GM23338 (cell line): ENCODE results near the gene NDUFA9. TPM values are rescaled to one million over a fixed set of nuclear protein-coding genes. Genes with fewer than 3 reads are reported as not detected.
A peak's percentile ranks its signal among the peaks of the same experiment; 100 is the strongest.

Experiments used
- ATAC-seq: fragments of 200-7000 bp; cut with Tn5 transposase; 3 replicates; pipeline ENCODE4 v1.9.1; 2020
- DNase-seq: peaks from one replicate; pipeline ENCODE4 v3.0.0-alpha.2; 2015; ENCODE audit warnings: low spot score
- H2AFZ ChIP-seq: fragments of 200-600 bp; sonication (generic); 2 replicates; pipeline ENCODE4 v1.8.0; 2016; ENCODE audit warnings: antibody characterized with exemption, mild to moderate bottlenecking, moderate library complexity
- H3F3A ChIP-seq: fragments of 200-600 bp; sonication (generic); replicated peaks from 2 replicates; pipeline ENCODE4 v1.8.0; 2017; ENCODE audit warnings: antibody characterized with exemption, mixed run types, low read depth
- H3K27ac ChIP-seq: fragments of 200-600 bp; sonication (generic); 2 replicates; pipeline ENCODE4 v1.6.1; 2016; ENCODE audit warnings: low read depth
- H3K27me3 ChIP-seq: fragments of 200-600 bp; sonication (generic); 2 replicates; pipeline ENCODE4 v1.8.0; 2016; ENCODE audit warnings: mild to moderate bottlenecking, mixed run types, moderate library complexity; ENCODE audit not compliant: insufficient read depth
- H3K36me3 ChIP-seq: fragments of 200-600 bp; sonication (generic); 2 replicates; pipeline ENCODE4 v1.8.0; 2016; ENCODE audit warnings: mild to moderate bottlenecking; ENCODE audit not compliant: insufficient read depth
- H3K4me1 ChIP-seq: fragments of 200-600 bp; sonication (generic); 2 replicates; pipeline ENCODE4 v1.8.0; 2016; ENCODE audit warnings: mild to moderate bottlenecking, moderate library complexity; ENCODE audit not compliant: insufficient read depth
- H3K4me2 ChIP-seq: fragments of 200-600 bp; sonication (generic); 2 replicates; pipeline ENCODE4 v1.7.1; 2017; ENCODE audit warnings: mixed run types
- H3K4me3 ChIP-seq: fragments of 200-600 bp; sonication (generic); 2 replicates; pipeline ENCODE4 v1.6.1; 2016; ENCODE audit warnings: mixed run types
- H3K79me2 ChIP-seq: fragments of 200-600 bp; sonication (generic); replicated peaks from 2 replicates; pipeline ENCODE4 v1.8.0; 2017; ENCODE audit warnings: mild to moderate bottlenecking; ENCODE audit not compliant: insufficient read depth
- H3K9me2 ChIP-seq: fragments of 200-600 bp; sonication (generic); 2 replicates; pipeline ENCODE4 v1.8.0; 2017; ENCODE audit not compliant: insufficient read depth
- H4K20me1 ChIP-seq: fragments of 200-600 bp; sonication (generic); replicated peaks from 2 replicates; pipeline ENCODE4 v1.8.0; 2017; ENCODE audit warnings: mild to moderate bottlenecking; ENCODE audit not compliant: insufficient read depth
- H3K27ac Mint-ChIP-seq: 2 replicates; pipeline ENCODE4 v1.8.0; 2020; ENCODE audit warnings: inconsistent platforms, mild to moderate bottlenecking, moderate library complexity, mixed read lengths
- H3K27me3 Mint-ChIP-seq: 3 replicates; pipeline ENCODE4 v1.8.0; 2022; ENCODE audit warnings: low read depth, mild to moderate bottlenecking, moderate library complexity, mixed read lengths, inconsistent platforms; ENCODE audit not compliant: insufficient read depth, poor library complexity
- H3K36me3 Mint-ChIP-seq: 3 replicates; pipeline ENCODE4 v1.8.0; 2021; ENCODE audit warnings: low read depth, mild to moderate bottlenecking, inconsistent platforms, moderate library complexity, mixed read lengths
- H3K4me1 Mint-ChIP-seq: 3 replicates; pipeline ENCODE4 v1.8.0; 2020; ENCODE audit warnings: mild to moderate bottlenecking, inconsistent platforms, mixed read lengths
- H3K4me3 Mint-ChIP-seq: 3 replicates; pipeline ENCODE4 v1.8.0; 2021; ENCODE audit warnings: moderate library complexity, mild to moderate bottlenecking, inconsistent platforms, mixed read lengths
- H3K9me3 Mint-ChIP-seq: 3 replicates; pipeline ENCODE4 v1.8.0; 2020; ENCODE audit warnings: moderate library complexity, mild to moderate bottlenecking, inconsistent platforms, mixed read lengths
- CREB1 ChIP-seq: fragments of 250-450 bp; sonication (Bioruptor Pico); IDR thresholded peaks from 2 replicates; pipeline ENCODE4 v1.5.0; 2020; ENCODE audit warnings: low read depth, mild to moderate bottlenecking, moderate library complexity
- CTCF ChIP-seq, 2 experiments: fragments of 200-600 bp in 1 of 2; sonication (generic) in 1 of 2; conservative IDR thresholded peaks; 2 replicates each; pipeline versions ENCODE4 v1.5.1 to v1.6.1; 2016 to 2017; ENCODE audit warnings: antibody characterized with exemption in 2 of 2, low read depth in 2 of 2, mild to moderate bottlenecking in 2 of 2, moderate library complexity in 1 of 2
- EZH2 ChIP-seq: fragments of 200-600 bp; sonication (generic); IDR thresholded peaks from one replicate; pipeline ENCODE4 v1.8.0; 2017; ENCODE audit warnings: antibody characterized with exemption, mild to moderate bottlenecking, low read depth; ENCODE audit not compliant: unreplicated experiment
- EZH2phosphoT487 ChIP-seq: fragments of 200-600 bp; sonication (generic); IDR thresholded peaks from one replicate; pipeline ENCODE4 v1.8.1; 2018; ENCODE audit warnings: antibody characterized with exemption; ENCODE audit not compliant: unreplicated experiment
- JUNB ChIP-seq: IDR thresholded peaks from one replicate; pipeline ENCODE4 v1.6.1; 2016; ENCODE audit warnings: antibody characterized with exemption; ENCODE audit not compliant: unreplicated experiment
- NANOG ChIP-seq: IDR thresholded peaks from 2 replicates; pipeline ENCODE4 v1.6.1; 2016; ENCODE audit warnings: antibody characterized with exemption, borderline replicate concordance
- STAT1 ChIP-seq: IDR thresholded peaks from one replicate; pipeline ENCODE4 v1.6.1; 2016; ENCODE audit warnings: antibody characterized with exemption; ENCODE audit not compliant: unreplicated experiment
- ZNF331 ChIP-seq: fragments of 250-450 bp; sonication (Bioruptor Pico); IDR thresholded peaks from 2 replicates; pipeline ENCODE4 v1.5.0; 2020; ENCODE audit warnings: low read depth, mild to moderate bottlenecking, moderate library complexity
- ZNF462 ChIP-seq: fragments of 250-450 bp; sonication (Bioruptor Pico); IDR thresholded peaks from 2 replicates; pipeline ENCODE4 v1.5.0; 2020; ENCODE audit warnings: mild to moderate bottlenecking, moderate library complexity
- polyA plus RNA-seq: library from polyadenylated mRNA; unstranded; fragments of >200 nt; fragmentation: Nextera tagmentation; extraction: Ambion mirVana; gene quantifications from 2 replicates; pipeline ENCODE4 v1.2.1, GENCODE V29; 2016
- total RNA-seq: library from RNA; depleted of rRNA; stranded (reverse); fragments of >200 nt; shearing (Covaris generic); gene quantifications from 2 replicates; pipeline ENCODE4 v1.2.3, GENCODE V29; 2014
- TF ChIP-seq, protein P1 (sequence below): IDR thresholded peaks from 2 replicates; pipeline ENCODE4 v1.6.1; 2016; ENCODE audit warnings: antibody characterized with exemption
- TF ChIP-seq, protein P2 (sequence below): IDR thresholded peaks from one replicate; pipeline ENCODE4 v1.6.1; 2018; ENCODE audit warnings: antibody characterized with exemption; ENCODE audit not compliant: unreplicated experiment

The NDUFA9 gene
- total and polyA plus RNA-seq, 2 experiments from 2014 or later, result 35.4 to 79.8 TPM

- peak; percentile 14; the same call in 2 of the 3 replicates for ATAC-seq
- peak overlapping the region; percentile 39; the same call in 1 of the 2 replicates for H2AFZ ChIP-seq
- H3K9me3 Mint-ChIP-seq, result no peaks in the 10 kb centered on the region
- no peaks in the 10 kb centered on the region; the same call in 1 of the 2 replicates for H3K79me2 ChIP-seq
- no peak overlapping the region for H3K4me3 ChIP-seq
- H4K20me1 ChIP-seq, result no peaks in the 10 kb centered on the region
- no peak overlapping the region for H3K4me3 Mint-ChIP-seq
- no peaks in the 10 kb centered on the region for H3K36me3 ChIP-seq
- H3K9me2 ChIP-seq, result peaks cover 3% of the 10 kb centered on the region; the same call in 1 of the 2 replicates
- TF ChIP-seq EZH2phosphoT487 (no peak), CTCF (conservative IDR thresholded peaks at IDR 0.05; ENCODE audit: low read depth in 2 of 2) (no peak), ZNF331 (no peak), NANOG (no peak), CREB1 (CRISPR knock-in tag) (no peak), ZNF462 (CRISPR knock-in tag) (no peak), STAT1 (no peak), EZH2 (no peak), JUNB (no peak)
- TF ChIP-seq, protein P1, sequence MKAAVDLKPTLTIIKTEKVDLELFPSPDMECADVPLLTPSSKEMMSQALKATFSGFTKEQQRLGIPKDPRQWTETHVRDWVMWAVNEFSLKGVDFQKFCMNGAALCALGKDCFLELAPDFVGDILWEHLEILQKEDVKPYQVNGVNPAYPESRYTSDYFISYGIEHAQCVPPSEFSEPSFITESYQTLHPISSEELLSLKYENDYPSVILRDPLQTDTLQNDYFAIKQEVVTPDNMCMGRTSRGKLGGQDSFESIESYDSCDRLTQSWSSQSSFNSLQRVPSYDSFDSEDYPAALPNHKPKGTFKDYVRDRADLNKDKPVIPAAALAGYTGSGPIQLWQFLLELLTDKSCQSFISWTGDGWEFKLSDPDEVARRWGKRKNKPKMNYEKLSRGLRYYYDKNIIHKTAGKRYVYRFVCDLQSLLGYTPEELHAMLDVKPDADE, result no peak
- TF ChIP-seq, protein P2, sequence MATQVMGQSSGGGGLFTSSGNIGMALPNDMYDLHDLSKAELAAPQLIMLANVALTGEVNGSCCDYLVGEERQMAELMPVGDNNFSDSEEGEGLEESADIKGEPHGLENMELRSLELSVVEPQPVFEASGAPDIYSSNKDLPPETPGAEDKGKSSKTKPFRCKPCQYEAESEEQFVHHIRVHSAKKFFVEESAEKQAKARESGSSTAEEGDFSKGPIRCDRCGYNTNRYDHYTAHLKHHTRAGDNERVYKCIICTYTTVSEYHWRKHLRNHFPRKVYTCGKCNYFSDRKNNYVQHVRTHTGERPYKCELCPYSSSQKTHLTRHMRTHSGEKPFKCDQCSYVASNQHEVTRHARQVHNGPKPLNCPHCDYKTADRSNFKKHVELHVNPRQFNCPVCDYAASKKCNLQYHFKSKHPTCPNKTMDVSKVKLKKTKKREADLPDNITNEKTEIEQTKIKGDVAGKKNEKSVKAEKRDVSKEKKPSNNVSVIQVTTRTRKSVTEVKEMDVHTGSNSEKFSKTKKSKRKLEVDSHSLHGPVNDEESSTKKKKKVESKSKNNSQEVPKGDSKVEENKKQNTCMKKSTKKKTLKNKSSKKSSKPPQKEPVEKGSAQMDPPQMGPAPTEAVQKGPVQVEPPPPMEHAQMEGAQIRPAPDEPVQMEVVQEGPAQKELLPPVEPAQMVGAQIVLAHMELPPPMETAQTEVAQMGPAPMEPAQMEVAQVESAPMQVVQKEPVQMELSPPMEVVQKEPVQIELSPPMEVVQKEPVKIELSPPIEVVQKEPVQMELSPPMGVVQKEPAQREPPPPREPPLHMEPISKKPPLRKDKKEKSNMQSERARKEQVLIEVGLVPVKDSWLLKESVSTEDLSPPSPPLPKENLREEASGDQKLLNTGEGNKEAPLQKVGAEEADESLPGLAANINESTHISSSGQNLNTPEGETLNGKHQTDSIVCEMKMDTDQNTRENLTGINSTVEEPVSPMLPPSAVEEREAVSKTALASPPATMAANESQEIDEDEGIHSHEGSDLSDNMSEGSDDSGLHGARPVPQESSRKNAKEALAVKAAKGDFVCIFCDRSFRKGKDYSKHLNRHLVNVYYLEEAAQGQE, result no peak
- H3F3A ChIP-seq, result no peaks in the 10 kb centered on the region
- H3K27ac Mint-ChIP-seq, result no peak overlapping the region
- H3K27me3 ChIP-seq, result no peaks in the 10 kb centered on the region
- H3K36me3 Mint-ChIP-seq, result no peaks in the 10 kb centered on the region
- no peak for DNase-seq
- H3K27ac ChIP-seq, result no peak overlapping the region
- H3K4me2 ChIP-seq, result no peak overlapping the region
- H3K4me1 ChIP-seq, result no peaks in the 10 kb centered on the region
- peaks cover 3% of the 10 kb centered on the region; the same call in 1 of the 3 replicates for H3K4me1 Mint-ChIP-seq
- peaks cover 9% of the 10 kb centered on the region for H3K27me3 Mint-ChIP-seq
Measured at GRCh38 chr12:4603421-4603820, 45.5 kb upstream of the NDUFA9 start.
